ENCODE results near the gene OR52E8.

Gene OR52E8

GRCh38 chr11:5880329-5880728 lies 22.8 kb upstream of the OR52E8 start, which contains the start of gene OR52E4:
OR52E4 (plus strand) TSS chr11:5880629; CDS start chr11:5884293, 3,664 bp downstream.
- no peak for DNase-seq (ENCODE audit: extremely low read depth, low read depth)
- H3K4me3 ChIP-seq (replicated peaks; ENCODE audit: low read depth, low read length): no peak within 1 kb of the TSS
- TF ChIP-seq, protein P1, sequence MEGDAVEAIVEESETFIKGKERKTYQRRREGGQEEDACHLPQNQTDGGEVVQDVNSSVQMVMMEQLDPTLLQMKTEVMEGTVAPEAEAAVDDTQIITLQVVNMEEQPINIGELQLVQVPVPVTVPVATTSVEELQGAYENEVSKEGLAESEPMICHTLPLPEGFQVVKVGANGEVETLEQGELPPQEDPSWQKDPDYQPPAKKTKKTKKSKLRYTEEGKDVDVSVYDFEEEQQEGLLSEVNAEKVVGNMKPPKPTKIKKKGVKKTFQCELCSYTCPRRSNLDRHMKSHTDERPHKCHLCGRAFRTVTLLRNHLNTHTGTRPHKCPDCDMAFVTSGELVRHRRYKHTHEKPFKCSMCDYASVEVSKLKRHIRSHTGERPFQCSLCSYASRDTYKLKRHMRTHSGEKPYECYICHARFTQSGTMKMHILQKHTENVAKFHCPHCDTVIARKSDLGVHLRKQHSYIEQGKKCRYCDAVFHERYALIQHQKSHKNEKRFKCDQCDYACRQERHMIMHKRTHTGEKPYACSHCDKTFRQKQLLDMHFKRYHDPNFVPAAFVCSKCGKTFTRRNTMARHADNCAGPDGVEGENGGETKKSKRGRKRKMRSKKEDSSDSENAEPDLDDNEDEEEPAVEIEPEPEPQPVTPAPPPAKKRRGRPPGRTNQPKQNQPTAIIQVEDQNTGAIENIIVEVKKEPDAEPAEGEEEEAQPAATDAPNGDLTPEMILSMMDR (IDR thresholded peaks at IDR 0.05; ENCODE audit: low read depth, low read length, missing control alignments): no peak

GRCh38 chr11:5878564-5878963 lies 21.1 kb upstream of the OR52E8 start:
- no peak overlapping the region for H3K4me3 ChIP-seq (replicated peaks; ENCODE audit: low read depth, low read length)
- DNase-seq (ENCODE audit: extremely low read depth, low read depth): no peak
- TF ChIP-seq, protein P1 (IDR thresholded peaks at IDR 0.05; ENCODE audit: low read depth, low read length, missing control alignments): no peak

- TF ChIP-seq, protein P1 (IDR thresholded peaks at IDR 0.05; ENCODE audit: low read depth, low read length, missing control alignments): no peak
- DNase-seq (ENCODE audit: extremely low read depth, low read depth): no peak
- no peak overlapping the region for H3K4me3 ChIP-seq (replicated peaks; ENCODE audit: low read depth, low read length)
Observed at GRCh38 chr11:5865826-5866225, 8.3 kb upstream of the OR52E8 start.

- TF ChIP-seq, protein P1 (IDR thresholded peaks at IDR 0.05; ENCODE audit: low read depth, low read length, missing control alignments): no peak
- DNase-seq (ENCODE audit: extremely low read depth, low read depth): no peak
- H3K4me3 ChIP-seq (replicated peaks; ENCODE audit: low read depth, low read length): no peak overlapping the region
Observed at GRCh38 chr11:5851002-5851401, 6.5 kb downstream of the OR52E8 start.

DNA sequence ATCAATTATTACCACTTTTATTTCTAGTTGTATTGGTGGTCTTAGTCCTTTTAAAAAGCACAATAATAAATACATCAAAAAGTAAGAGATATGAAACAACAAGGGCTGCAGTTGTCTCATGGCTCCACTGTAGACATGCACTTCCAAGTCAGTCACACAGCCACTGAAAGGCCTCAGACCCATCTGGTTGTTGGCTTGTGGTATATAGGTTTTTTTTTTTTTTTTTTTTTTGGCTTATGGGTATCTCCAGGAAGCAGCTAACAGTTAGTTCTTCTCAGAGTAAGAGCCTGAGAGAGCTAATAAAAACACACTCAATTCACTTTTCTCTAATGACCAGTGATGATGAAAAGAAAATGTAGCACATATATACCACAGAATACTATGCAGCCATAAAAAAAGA lies 9.8 kb downstream of the OR52E8 start:
- H3K4me3 ChIP-seq (replicated peaks; ENCODE audit: low read depth, low read length): no peak overlapping the region
- TF ChIP-seq, protein P1 (IDR thresholded peaks at IDR 0.05; ENCODE audit: low read depth, low read length, missing control alignments): no peak
- no peak for DNase-seq (ENCODE audit: extremely low read depth, low read depth)

DNA sequence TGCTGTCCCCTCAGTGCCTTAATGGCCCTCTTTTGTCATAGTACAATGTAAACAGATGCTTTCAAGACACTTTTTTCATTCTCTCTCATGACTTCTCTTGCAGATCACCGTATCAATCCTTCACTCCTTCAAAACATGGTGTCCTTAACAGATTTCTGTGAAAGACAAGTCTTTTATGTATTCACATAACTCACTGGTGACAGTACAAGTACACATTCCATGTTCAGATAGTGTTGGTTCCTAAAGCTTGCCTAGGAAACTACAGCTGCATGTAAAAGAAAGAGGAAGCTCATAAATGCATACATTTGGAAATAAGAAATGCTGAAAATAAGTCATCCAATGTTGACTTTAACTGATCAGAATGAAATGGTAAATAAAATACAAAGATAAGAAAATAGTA lies 10.8 kb downstream of the OR52E8 start:
- no peak for DNase-seq (ENCODE audit: extremely low read depth, low read depth)
- no peak overlapping the region for H3K4me3 ChIP-seq (replicated peaks; ENCODE audit: low read depth, low read length)
- TF ChIP-seq, protein P1 (IDR thresholded peaks at IDR 0.05; ENCODE audit: low read depth, low read length, missing control alignments): no peak

DNA sequence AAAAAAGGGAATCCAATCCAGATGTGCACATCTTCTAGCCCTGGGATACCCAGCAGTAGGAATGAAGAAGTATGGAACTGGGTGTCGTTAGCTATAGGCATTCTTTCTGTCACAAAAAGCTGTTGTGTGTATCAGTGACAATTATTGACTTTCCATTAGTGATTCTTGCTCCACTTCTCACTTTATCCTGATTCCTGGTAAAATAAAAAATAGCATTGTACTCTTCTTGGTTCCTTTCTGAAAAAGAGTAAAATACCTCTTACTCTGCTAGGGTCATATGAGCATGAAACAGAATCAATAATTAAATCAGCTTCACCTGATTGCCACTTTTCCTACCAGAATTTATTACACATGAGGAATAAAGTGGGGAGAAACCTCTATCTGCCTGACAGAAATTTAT lies 15.7 kb downstream of the OR52E8 start, which contains the start of gene OR52E6:
Gene OR52E6 (minus strand): TSS at position 101 of the 400 bp plus-strand sequence. CDS start 0 bp downstream, at position 101.
- TF ChIP-seq, protein P1 (IDR thresholded peaks at IDR 0.05; ENCODE audit: low read depth, low read length, missing control alignments): no peak
- no peak for DNase-seq (ENCODE audit: extremely low read depth, low read depth)
- H3K4me3 ChIP-seq (replicated peaks; ENCODE audit: low read depth, low read length): no peak within 1 kb of the TSS
